HG03039 (cell line): Measurements from ENCODE around the gene CYP2E1.
"Not testable (repeated sequence)": the region's sequence is repeated elsewhere in the genome, so short reads cannot be mapped to it uniquely, and the experiment has no call there.

Experiments
- ATAC-seq: cut with Tn5 transposase; IDR thresholded peaks from one replicate; pipeline ENCODE4 v1.9.1; 2021; ENCODE audit warnings: mild to moderate bottlenecking, moderate library complexity; ENCODE audit not compliant: unreplicated experiment

Gene CYP2E1

GRCh38 chr10:133528296-133528844 is 1.2 kb downstream of the CYP2E1 start:
- no peak for ATAC-seq

- no peak for ATAC-seq
Observed at GRCh38 chr10:133528845-133529575, 1.8 kb downstream of the CYP2E1 start.

- ATAC-seq: no peak
Observed at GRCh38 chr10:133529576-133529946, 2.4 kb downstream of the CYP2E1 start.

- no peak for ATAC-seq
Observed at GRCh38 chr10:133530506-133530905, 3.3 kb downstream of the CYP2E1 start.

GRCh38 chr10:133532871-133533270 is 5.7 kb downstream of the CYP2E1 start:
- ATAC-seq: no peak

- ATAC-seq: no peak
Observed at GRCh38 chr10:133534417-133534816, 7.3 kb downstream of the CYP2E1 start.

- ATAC-seq: no peak
Observed at GRCh38 chr10:133536198-133536597, 9.0 kb downstream of the CYP2E1 start.

GRCh38 chr10:133537546-133538545 is 10.7 kb downstream of the CYP2E1 start:
- ATAC-seq: no peak

- ATAC-seq: not testable (repeated sequence)
Observed at GRCh38 chr10:133541441-133541975, 14.3 kb downstream of the CYP2E1 start.

- no peak for ATAC-seq
Observed at GRCh38 chr10:133544506-133544905, 17.3 kb downstream of the CYP2E1 start.

- ATAC-seq: no peak
Observed at GRCh38 chr10:133554600-133554999, 27.4 kb downstream of the CYP2E1 start.

- no peak for ATAC-seq
Observed at GRCh38 chr10:133555521-133555920, 28.4 kb downstream of the CYP2E1 start.

- no peak for ATAC-seq
Observed at GRCh38 chr10:133557381-133557780, 30.2 kb downstream of the CYP2E1 start.

GRCh38 chr10:133559216-133559615 is 32.1 kb downstream of the CYP2E1 start:
- ATAC-seq: no peak

- ATAC-seq: no peak
Observed at GRCh38 chr10:133564816-133565215, 37.7 kb downstream of the CYP2E1 start.

- ATAC-seq: no peak
Observed at GRCh38 chr10:133565441-133566294, 38.5 kb downstream of the CYP2E1 start, which contains the start of gene SYCE1. SYCE1 (minus strand) TSS chr10:133565583; CDS start chr10:133565529, 54 bp downstream.

- ATAC-seq: no peak
Observed at GRCh38 chr10:133567119-133567518, 40.0 kb downstream of the CYP2E1 start.

- ATAC-seq: no peak
Observed at GRCh38 chr10:133567609-133568286, 40.6 kb downstream of the CYP2E1 start.

- ATAC-seq: no peak
Observed at GRCh38 chr10:133568287-133568614, 41.1 kb downstream of the CYP2E1 start.
